OCI-LY1 (cell line): Measurements from ENCODE around the gene TBX10.
A peak's percentile ranks its signal among the peaks of the same experiment; 100 is the strongest.

Experiments used
- H2AFZ ChIP-seq: fragments of 200-600 bp; sonication (generic), shearing (Covaris generic); 2 replicates; pipeline ENCODE4 v1.6.0; 2014; ENCODE audit warnings: antibody characterized with exemption, mild to moderate bottlenecking, low read length
- H3F3A ChIP-seq: fragments of 200-600 bp; sonication (generic), shearing (Covaris generic); 2 replicates; pipeline ENCODE4 v1.6.0; 2014; ENCODE audit warnings: mild to moderate bottlenecking, antibody characterized with exemption, low read length, moderate library complexity; ENCODE audit not compliant: insufficient read depth
- H3K27ac ChIP-seq: fragments of 200-600 bp; sonication (generic); 2 replicates; pipeline ENCODE4 v1.5.1; 2014; ENCODE audit warnings: low read length, mixed run types, mild to moderate bottlenecking, low read depth; ENCODE audit not compliant: poor library complexity, severe bottlenecking
- H3K27me3 ChIP-seq: fragments of 200-600 bp; sonication (generic); 2 replicates; pipeline ENCODE4 v1.6.0; 2014; ENCODE audit warnings: antibody characterized with exemption, mild to moderate bottlenecking, low read length, moderate library complexity; ENCODE audit not compliant: insufficient read depth
- H3K36me3 ChIP-seq: fragments of 200-600 bp; sonication (generic); 2 replicates; pipeline ENCODE4 v1.6.1; 2014; ENCODE audit warnings: mild to moderate bottlenecking, antibody characterized with exemption, low read length, moderate library complexity, mixed read lengths; ENCODE audit not compliant: insufficient read depth
- H3K4me1 ChIP-seq: fragments of 200-600 bp; sonication (generic); 2 replicates; pipeline ENCODE4 v1.5.1; 2014; ENCODE audit warnings: mild to moderate bottlenecking, low read length, moderate library complexity; ENCODE audit not compliant: insufficient read depth, severe bottlenecking
- H3K4me2 ChIP-seq: fragments of 200-600 bp; sonication (generic), shearing (Covaris generic); 2 replicates; pipeline ENCODE4 v1.6.1; 2014; ENCODE audit warnings: low read length
- H3K4me3 ChIP-seq: fragments of 200-600 bp; sonication (generic); 2 replicates; pipeline ENCODE4 v1.5.1; 2014; ENCODE audit warnings: low read length, low read depth, mild to moderate bottlenecking, mixed read lengths; ENCODE audit not compliant: poor library complexity, severe bottlenecking
- H3K79me2 ChIP-seq: fragments of 200-600 bp; shearing (Covaris generic); 2 replicates; pipeline ENCODE4 v1.6.1; 2016; ENCODE audit warnings: mixed run types, low read length, mixed read lengths; ENCODE audit not compliant: insufficient read depth
- H3K9ac ChIP-seq: fragments of 200-600 bp; sonication (generic), shearing (Covaris generic); 2 replicates; pipeline ENCODE4 v1.6.1; 2014; ENCODE audit warnings: mild to moderate bottlenecking, low read length, mixed read lengths
- H3K9me2 ChIP-seq: fragments of 200-600 bp; sonication (generic), shearing (Covaris generic); 2 replicates; pipeline ENCODE4 v1.6.1; 2014; ENCODE audit warnings: low read depth, mild to moderate bottlenecking, low read length, mixed read lengths
- H3K9me3 ChIP-seq: fragments of 200-600 bp; shearing (Covaris generic); 2 replicates; pipeline ENCODE4 v1.6.1; 2014; ENCODE audit warnings: low read length, mixed read lengths
- H4K20me1 ChIP-seq: fragments of 200-600 bp; sonication (generic), shearing (Covaris generic); 2 replicates; pipeline ENCODE4 v1.6.0; 2016; ENCODE audit warnings: mild to moderate bottlenecking, low read length; ENCODE audit not compliant: insufficient read depth
- EZH2 ChIP-seq: fragments of 200-600 bp; sonication (generic), shearing (Covaris generic); IDR thresholded peaks from 2 replicates; pipeline ENCODE4 v1.8.0; 2017; ENCODE audit warnings: borderline replicate concordance, mixed run types, mild to moderate bottlenecking, antibody characterized with exemption, low read length, moderate library complexity, mixed read lengths
- TF ChIP-seq, protein P1 (sequence below): fragments of 200-600 bp; sonication (generic), shearing (Covaris generic); IDR thresholded peaks from 2 replicates; pipeline ENCODE4 v1.5.1; 2017; ENCODE audit warnings: mild to moderate bottlenecking, antibody characterized with exemption, low read length, moderate library complexity, mixed read lengths

TBX10 gene

GRCh38 chr11:67666676-67667489 is 27.3 kb upstream of the TBX10 start:
- no peaks in the 10 kb centered on the region for H3K36me3 ChIP-seq
- TF ChIP-seq EZH2: no peak
- TF ChIP-seq, protein P1, sequence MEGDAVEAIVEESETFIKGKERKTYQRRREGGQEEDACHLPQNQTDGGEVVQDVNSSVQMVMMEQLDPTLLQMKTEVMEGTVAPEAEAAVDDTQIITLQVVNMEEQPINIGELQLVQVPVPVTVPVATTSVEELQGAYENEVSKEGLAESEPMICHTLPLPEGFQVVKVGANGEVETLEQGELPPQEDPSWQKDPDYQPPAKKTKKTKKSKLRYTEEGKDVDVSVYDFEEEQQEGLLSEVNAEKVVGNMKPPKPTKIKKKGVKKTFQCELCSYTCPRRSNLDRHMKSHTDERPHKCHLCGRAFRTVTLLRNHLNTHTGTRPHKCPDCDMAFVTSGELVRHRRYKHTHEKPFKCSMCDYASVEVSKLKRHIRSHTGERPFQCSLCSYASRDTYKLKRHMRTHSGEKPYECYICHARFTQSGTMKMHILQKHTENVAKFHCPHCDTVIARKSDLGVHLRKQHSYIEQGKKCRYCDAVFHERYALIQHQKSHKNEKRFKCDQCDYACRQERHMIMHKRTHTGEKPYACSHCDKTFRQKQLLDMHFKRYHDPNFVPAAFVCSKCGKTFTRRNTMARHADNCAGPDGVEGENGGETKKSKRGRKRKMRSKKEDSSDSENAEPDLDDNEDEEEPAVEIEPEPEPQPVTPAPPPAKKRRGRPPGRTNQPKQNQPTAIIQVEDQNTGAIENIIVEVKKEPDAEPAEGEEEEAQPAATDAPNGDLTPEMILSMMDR: no peak

DNA sequence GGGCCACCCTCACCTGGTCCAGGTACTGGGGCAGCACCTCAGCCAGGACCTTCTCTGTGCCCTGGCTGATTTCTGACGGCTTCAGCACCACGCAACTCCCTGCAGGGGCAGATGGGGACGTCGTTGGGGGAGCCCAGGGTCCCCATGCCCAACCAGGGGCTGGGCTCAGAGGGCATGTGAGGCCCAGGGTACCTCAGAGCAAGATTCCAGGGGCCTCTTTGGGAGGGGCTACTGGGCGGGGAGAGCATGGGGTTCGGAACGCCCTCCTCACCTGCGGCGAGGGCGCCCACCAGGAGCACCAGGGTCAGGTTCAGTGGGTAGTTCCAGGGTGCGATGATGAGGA is 26.7 kb upstream of the TBX10 start:
- Histone ChIP-seq H3K9me3 (no peaks in the 10 kb centered on the region), H3K9ac (no peak overlapping the region), H3K4me1 (peaks cover 14% of the 10 kb centered on the region), H3K4me2 (no peak overlapping the region), H3K36me3 (no peaks in the 10 kb centered on the region), H3K4me3 (no peak overlapping the region), H3K79me2 (no peaks in the 10 kb centered on the region), H3K27me3 (peaks cover 11% of the 10 kb centered on the region; the same call in 1 of the 2 replicates), H3K9me2 (no peaks in the 10 kb centered on the region), H4K20me1 (no peaks in the 10 kb centered on the region), H2AFZ (no peak overlapping the region), H3F3A (no peaks in the 10 kb centered on the region), H3K27ac (no peak overlapping the region)
- TF ChIP-seq EZH2: no peak
- TF ChIP-seq, protein P1: no peak

More at GRCh38 chr11:67666676-67667489, 27.3 kb upstream of the TBX10 start:
- Histone ChIP-seq H2AFZ (no peak overlapping the region), H3K79me2 (no peaks in the 10 kb centered on the region), H3K9me3 (no peaks in the 10 kb centered on the region), H3K9ac (no peak overlapping the region), H3K27me3 (peaks cover 11% of the 10 kb centered on the region; the same call in 1 of the 2 replicates), H4K20me1 (no peaks in the 10 kb centered on the region), H3K4me2 (no peak overlapping the region), H3F3A (no peaks in the 10 kb centered on the region), H3K27ac (no peak overlapping the region), H3K9me2 (no peaks in the 10 kb centered on the region), H3K4me3 (no peak overlapping the region), H3K4me1 (peaks cover 14% of the 10 kb centered on the region)

DNA sequence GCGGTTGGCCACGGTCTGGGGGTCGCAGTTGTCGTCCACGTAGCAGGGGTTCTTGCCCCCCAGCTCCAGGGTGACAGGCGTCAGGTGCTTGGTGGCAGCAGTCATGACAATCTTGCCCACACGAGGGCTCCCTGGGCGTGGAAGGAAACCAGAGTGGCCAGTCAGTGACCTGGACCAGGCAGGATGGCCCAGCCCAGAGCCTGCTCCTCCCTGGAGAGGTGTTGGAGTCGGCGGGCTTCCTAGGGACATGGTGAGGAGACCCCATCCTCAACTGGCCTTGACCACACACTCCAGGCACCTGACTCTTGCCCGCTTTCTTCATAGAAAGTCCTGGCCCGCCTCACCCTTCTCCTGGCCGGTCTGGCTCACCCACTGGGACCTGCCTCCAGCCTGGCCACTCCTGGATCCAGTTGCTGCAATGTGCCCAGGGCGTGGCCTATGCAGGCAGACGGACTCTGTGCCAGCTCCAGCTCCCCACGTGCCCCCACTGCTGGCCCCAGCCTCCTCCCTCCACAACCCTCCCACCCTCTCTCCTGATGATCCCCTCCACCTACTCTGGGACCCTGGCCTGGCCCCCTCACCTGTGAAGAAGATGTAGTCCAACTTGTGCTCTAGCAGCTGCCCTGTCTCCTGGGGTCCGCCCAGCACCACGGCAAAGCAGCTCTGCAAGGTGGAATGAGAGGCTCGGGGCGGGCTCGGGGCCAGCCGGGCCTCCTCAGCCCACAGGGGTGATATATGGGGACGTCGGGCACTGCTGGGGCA is 26.2 kb upstream of the TBX10 start:
- Histone ChIP-seq H3K4me2 (no peak overlapping the region), H3K79me2 (no peaks in the 10 kb centered on the region), H3K27me3 (peaks cover 7% of the 10 kb centered on the region; the same call in 1 of the 2 replicates), H3K4me1 (peaks cover 14% of the 10 kb centered on the region), H3K9ac (no peak overlapping the region), H3K27ac (no peak overlapping the region), H2AFZ (no peak overlapping the region), H3K9me3 (no peaks in the 10 kb centered on the region), H3F3A (no peaks in the 10 kb centered on the region), H4K20me1 (no peaks in the 10 kb centered on the region), H3K4me3 (no peak overlapping the region), H3K36me3 (no peaks in the 10 kb centered on the region), H3K9me2 (no peaks in the 10 kb centered on the region)
- TF ChIP-seq EZH2: no peak
- TF ChIP-seq, protein P1: peak; percentile 40; the same call in 1 of the 2 replicates
